ENCODE data around the gene FAM25G.
"Not testable (repeated sequence)": the region's sequence is repeated elsewhere in the genome, so short reads cannot be mapped to it uniquely, and the experiment has no call there.

Gene FAM25G

DNA sequence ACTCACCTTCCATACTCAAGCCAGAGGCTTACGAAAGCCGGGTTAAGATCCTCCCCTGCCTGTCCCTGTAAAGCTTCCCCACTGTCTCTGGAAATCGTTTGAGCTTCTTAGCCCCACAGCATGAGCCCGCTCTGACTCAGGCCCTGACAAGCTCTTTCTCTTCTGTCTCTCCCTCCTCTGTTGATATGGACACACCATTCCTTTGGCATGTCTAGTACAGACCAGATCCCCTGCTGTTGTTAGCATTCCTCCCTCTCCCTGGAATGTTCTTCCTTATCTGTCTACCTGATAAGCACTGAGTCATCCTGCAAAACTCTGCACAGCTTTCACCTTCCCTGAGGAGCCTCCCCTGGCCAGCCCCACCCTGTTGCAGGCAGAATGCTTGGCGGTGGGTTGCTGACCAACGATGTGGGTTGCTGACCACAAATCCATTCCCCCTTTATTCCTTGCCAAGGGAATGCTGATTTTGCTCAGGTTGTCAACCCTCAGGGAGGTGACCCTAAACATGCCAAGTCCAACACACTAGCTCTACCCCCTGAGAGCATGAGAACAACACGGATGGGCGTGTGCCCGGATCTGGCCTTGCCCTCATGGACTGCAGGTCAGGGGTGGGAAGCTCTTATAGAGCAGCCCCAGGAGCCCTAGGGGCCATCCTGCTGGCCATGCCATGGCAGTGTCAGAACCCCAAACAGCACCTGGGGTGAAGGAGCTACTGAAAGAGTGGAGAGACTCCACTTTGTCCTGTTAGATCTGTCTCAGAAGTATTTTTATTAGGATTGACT, 28.7 kb downstream of the FAM25G start:
- DNase-seq: not testable (repeated sequence)

DNA sequence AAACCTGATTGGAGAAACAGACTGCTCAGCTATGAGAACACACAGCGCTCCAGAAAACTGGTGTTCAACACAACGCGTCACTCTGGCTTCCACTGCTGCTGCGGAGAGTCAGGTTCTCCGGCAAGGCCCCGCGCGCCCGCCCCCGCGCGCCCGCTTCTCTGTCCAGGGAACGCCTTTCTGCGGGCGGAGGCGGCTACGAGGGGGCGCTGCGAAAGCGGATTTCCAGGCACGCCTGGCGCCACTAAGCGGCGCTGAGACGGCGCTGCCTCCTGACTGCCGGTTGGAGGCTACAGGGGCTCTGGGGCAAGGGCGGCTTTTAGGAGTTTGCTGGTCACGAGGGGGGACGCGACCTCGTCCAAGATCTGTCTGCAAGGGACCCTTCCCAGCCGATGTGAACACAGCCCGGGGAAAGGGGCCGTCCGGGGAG, 30.2 kb downstream of the FAM25G start:
- DNase-seq: peak; percentile 36 to 56

DNA sequence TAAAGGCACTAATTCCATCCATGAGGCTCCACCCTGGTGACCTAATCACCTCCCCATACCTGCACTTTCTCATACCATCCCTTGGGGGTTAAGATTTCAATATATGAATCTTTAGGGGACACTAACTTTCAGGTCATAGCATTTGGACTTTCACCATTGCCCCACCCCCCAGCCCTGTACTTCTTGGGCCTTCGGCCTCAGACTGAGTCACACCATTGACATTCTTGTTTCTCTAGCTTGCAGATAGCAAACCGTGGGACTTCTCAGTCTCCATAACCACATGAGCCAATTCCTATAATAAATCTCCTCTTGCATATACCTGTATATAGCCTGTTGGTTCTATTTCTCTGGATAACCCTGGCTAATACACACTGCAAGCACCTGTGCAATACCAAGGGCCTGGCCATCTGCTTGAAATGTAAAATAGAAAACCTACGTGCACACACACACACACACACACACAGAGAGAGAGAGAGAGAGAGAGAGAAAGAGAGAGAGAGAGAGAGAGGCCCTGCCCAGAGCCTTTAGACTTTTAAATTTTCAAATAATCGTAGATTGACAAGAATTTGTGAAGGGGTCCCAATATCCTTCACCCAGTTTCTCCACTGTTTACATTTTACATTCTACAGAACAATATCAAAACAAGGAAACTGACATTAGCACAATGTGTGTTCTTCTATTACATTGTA, 32.9 kb downstream of the FAM25G start:
- DNase-seq: no peak

DNA sequence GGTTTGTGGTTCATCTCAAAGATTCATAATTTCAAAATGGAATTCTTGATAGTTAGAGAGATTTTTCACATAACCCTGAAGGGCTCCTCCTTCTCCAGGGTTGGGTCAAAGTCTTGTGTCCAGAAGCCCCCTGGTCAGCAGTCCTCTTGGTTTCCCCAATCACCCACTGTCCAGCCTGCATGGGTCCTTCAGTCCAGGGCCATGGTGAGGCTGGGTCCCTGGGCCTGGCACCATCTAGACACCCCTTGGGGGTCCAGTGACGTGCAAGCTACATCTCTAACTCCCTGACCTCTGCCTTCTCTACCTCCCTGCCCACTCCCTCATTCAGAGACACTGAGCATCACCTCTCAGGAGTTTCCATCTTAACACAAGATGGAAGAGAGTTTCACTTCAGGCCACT, 33.7 kb downstream of the FAM25G start:
- DNase-seq: no peak

DNA sequence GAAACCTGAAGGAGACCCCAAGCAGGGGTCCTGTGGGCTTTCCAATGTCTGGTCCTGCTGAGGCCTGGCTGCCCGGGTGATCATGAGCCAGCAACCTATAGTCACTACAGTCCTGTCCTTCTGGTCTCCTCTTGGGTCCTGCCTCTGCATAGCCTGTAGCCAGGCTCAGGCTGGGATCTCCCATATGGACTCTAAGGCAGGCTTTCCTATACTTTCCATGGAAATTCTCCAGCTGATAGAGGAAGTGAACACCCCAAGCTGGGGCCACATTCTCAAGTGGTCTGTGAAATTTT, 34.0 kb downstream of the FAM25G start:
- DNase-seq: no peak

DNA sequence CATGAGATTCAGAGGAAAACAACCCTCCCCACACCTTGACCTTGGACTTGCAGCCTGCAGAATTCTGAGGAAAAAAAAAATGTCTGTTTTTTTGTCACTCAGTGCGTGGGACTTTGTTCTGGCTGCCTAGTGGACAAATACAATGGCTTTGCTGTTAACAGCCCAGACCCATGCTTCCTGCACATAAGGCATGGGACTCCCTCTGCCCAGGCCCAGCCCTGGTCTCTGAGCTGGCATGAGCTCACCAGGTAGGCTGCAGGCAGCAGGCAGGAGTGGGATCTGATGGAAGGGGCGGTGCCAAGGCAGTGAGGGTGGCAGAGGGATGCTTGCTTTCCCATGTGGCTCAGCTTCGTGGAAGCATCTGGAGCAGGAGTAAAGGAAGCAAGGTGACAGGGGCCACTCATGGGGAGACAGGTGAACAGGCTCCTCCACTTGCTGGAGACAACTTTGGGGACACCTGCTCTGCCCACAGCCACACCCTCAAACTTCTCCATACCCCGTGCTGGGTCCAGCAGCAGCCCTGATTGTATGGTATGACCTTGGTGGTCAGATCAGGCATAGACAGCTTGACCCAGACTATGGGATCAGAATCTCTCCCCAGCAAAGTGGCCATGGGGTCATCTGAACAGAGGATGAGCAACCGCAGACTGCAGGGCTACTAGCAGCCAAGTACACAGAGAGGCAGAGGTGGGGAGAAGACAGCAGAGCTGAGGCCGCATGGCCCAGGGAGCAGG, 34.5 kb downstream of the FAM25G start:
- DNase-seq: no peak

DNA sequence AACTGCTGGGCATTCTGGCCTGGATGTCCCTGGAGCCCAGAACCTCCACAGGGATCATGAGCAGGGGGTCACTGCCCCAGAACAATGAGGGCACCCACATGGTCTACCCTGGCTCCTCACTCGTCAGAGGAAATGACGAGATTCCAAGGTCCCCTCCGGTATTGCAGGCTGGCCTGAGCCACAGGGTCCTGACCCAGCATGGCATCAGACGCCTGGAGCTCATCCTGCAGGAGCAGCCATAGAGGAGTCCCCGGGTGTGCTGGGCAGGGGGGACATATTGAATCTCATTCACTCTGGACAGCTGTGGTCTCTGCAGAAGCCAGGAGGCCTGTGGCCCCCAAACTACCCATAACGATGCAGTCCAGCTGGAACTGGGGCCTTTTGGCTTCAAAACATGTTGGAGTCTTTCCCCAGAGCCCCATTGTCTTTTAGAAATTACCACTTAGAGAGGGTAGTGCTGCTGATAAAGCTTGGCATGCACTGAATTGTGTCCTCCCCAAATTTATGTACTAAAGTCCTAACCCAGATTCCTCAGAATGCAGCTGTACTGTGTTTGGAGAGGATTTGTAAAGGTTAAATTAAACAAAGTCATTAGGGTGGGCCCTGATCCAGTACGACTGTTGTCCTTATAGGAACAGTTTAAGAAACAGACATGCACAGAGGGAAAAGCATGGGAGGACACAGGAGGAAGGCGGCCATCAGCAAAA, 35.3 kb downstream of the FAM25G start:
- no peak for DNase-seq

GRCh38 chr10:47455350-47456078, 36.0 kb downstream of the FAM25G start:
- not testable (repeated sequence) for DNase-seq

- no peak for DNase-seq
These were observed 36.8 kb downstream of the FAM25G start for GRCh38 chr10:47454780-47455058.

- no peak for DNase-seq
These were observed 37.3 kb downstream of the FAM25G start for GRCh38 chr10:47454008-47454779.

- DNase-seq: no peak
These were observed 38.1 kb downstream of the FAM25G start for GRCh38 chr10:47453141-47454007.

- DNase-seq: no peak
These were observed 38.9 kb downstream of the FAM25G start for GRCh38 chr10:47452495-47453140.

- no peak for DNase-seq
These were observed 39.5 kb downstream of the FAM25G start for GRCh38 chr10:47451998-47452494.

DNA sequence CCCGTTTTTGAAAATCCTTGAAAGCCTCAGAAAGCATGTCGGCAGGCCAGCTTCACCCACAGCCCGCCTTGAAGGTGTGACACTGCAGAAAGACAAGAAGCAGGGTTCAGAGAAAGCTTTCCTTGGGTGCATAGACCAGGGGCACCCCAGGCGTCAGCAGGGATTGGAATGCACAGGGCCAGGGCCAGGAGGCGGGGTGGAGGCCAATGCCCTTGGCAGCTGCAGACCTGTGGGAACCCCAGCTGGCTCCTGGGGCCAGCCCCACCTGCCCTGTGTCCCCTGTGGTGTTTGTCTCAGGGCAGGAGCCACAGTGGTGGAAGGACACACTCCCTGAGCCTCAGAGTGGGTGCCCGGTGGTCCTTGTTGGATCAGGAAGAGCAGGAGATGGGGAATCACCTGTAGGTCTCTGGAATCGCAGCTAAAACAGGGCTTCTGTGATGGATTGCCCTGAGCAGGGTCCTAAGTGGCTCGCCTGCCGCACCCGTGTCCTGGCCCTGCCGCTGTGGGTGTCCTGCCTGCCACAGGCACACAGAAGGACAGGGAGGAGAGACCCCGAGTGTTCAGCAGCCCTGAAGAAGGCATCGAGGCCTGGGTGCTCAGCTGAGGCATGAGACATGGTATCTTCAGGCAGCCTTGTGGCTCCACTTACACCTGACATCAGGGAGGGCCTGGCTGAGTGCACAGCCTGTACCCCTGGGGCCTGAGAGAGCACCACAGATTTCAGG, 40.1 kb downstream of the FAM25G start:
- no peak for DNase-seq

GRCh38 chr10:47450442-47450841, 41.1 kb downstream of the FAM25G start:
- DNase-seq: no peak

DNA sequence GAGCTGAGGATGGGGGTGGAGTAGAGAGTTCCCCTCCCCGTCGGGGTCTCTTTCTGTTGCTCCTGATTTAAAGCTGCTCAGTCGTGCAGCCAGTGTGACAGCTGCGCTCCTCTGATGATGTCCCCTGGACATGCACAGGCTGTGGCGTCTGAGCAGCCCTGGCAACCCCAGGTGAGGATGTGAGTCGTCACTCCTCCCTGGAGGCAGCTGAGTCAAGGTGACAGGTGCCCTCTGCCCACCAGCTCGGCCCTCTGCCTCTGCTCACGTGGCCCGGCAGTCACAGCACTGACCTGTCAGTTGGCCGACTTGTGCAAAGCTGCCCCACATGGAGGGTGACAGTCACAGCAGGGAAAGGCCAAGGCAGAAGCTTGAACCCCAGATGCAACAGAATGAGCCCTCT, 41.5 kb downstream of the FAM25G start:
- no peak for DNase-seq

GRCh38 chr10:47449102-47449978, 42.2 kb downstream of the FAM25G start:
- DNase-seq: peak in 1 of 2 donors; percentile 31

DNA sequence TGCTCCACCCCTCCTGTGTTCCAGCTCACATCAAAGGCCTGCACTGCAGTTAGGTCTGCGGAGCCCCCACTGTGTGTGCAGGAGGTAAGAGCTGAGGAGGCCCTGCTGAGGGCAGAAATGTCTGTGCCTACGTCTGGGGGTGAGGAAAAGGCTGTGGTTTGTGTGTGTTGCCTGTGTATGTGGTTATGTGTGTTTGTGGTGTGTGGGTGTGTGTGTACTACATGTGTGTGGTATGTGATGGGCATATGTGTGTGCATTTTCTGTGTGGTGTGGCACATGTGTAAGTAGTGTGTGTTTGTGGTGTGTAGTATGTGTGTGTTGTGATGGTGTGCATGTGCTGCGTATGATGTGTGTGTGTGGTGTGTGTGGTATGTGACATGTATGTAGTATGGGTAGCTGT, 43.8 kb downstream of the FAM25G start:
- DNase-seq: no peak

Measured in inflammatory macrophage (primary cell).